GM23338 (cell line): ENCODE data around the gene UNC5C. TPM values are rescaled to one million over a fixed set of nuclear protein-coding genes. Genes with fewer than 3 reads are reported as not detected.

ENCODE experiments used
- ATAC-seq: fragments of 200-7000 bp; cut with Tn5 transposase; 3 replicates; pipeline ENCODE4 v1.9.1; 2020
- DNase-seq: peaks from one replicate; pipeline ENCODE4 v3.0.0-alpha.2; 2015; ENCODE audit warnings: low spot score
- H2AFZ ChIP-seq: fragments of 200-600 bp; sonication (generic); 2 replicates; pipeline ENCODE4 v1.8.0; 2016; ENCODE audit warnings: antibody characterized with exemption, mild to moderate bottlenecking, moderate library complexity
- H3F3A ChIP-seq: fragments of 200-600 bp; sonication (generic); replicated peaks from 2 replicates; pipeline ENCODE4 v1.8.0; 2017; ENCODE audit warnings: antibody characterized with exemption, mixed run types, low read depth
- H3K27ac ChIP-seq: fragments of 200-600 bp; sonication (generic); 2 replicates; pipeline ENCODE4 v1.6.1; 2016; ENCODE audit warnings: low read depth
- H3K27me3 ChIP-seq: fragments of 200-600 bp; sonication (generic); 2 replicates; pipeline ENCODE4 v1.8.0; 2016; ENCODE audit warnings: mild to moderate bottlenecking, mixed run types, moderate library complexity; ENCODE audit not compliant: insufficient read depth
- H3K36me3 ChIP-seq: fragments of 200-600 bp; sonication (generic); 2 replicates; pipeline ENCODE4 v1.8.0; 2016; ENCODE audit warnings: mild to moderate bottlenecking; ENCODE audit not compliant: insufficient read depth
- H3K4me1 ChIP-seq: fragments of 200-600 bp; sonication (generic); 2 replicates; pipeline ENCODE4 v1.8.0; 2016; ENCODE audit warnings: mild to moderate bottlenecking, moderate library complexity; ENCODE audit not compliant: insufficient read depth
- H3K4me2 ChIP-seq: fragments of 200-600 bp; sonication (generic); 2 replicates; pipeline ENCODE4 v1.7.1; 2017; ENCODE audit warnings: mixed run types
- H3K4me3 ChIP-seq: fragments of 200-600 bp; sonication (generic); 2 replicates; pipeline ENCODE4 v1.6.1; 2016; ENCODE audit warnings: mixed run types
- H3K79me2 ChIP-seq: fragments of 200-600 bp; sonication (generic); replicated peaks from 2 replicates; pipeline ENCODE4 v1.8.0; 2017; ENCODE audit warnings: mild to moderate bottlenecking; ENCODE audit not compliant: insufficient read depth
- H3K9me2 ChIP-seq: fragments of 200-600 bp; sonication (generic); 2 replicates; pipeline ENCODE4 v1.8.0; 2017; ENCODE audit not compliant: insufficient read depth
- H4K20me1 ChIP-seq: fragments of 200-600 bp; sonication (generic); replicated peaks from 2 replicates; pipeline ENCODE4 v1.8.0; 2017; ENCODE audit warnings: mild to moderate bottlenecking; ENCODE audit not compliant: insufficient read depth
- H3K27ac Mint-ChIP-seq: 2 replicates; pipeline ENCODE4 v1.8.0; 2020; ENCODE audit warnings: inconsistent platforms, mild to moderate bottlenecking, moderate library complexity, mixed read lengths
- H3K27me3 Mint-ChIP-seq: 3 replicates; pipeline ENCODE4 v1.8.0; 2022; ENCODE audit warnings: low read depth, mild to moderate bottlenecking, moderate library complexity, mixed read lengths, inconsistent platforms; ENCODE audit not compliant: insufficient read depth, poor library complexity
- H3K36me3 Mint-ChIP-seq: 3 replicates; pipeline ENCODE4 v1.8.0; 2021; ENCODE audit warnings: low read depth, mild to moderate bottlenecking, inconsistent platforms, moderate library complexity, mixed read lengths
- H3K4me1 Mint-ChIP-seq: 3 replicates; pipeline ENCODE4 v1.8.0; 2020; ENCODE audit warnings: mild to moderate bottlenecking, inconsistent platforms, mixed read lengths
- H3K4me3 Mint-ChIP-seq: 3 replicates; pipeline ENCODE4 v1.8.0; 2021; ENCODE audit warnings: moderate library complexity, mild to moderate bottlenecking, inconsistent platforms, mixed read lengths
- H3K9me3 Mint-ChIP-seq: 3 replicates; pipeline ENCODE4 v1.8.0; 2020; ENCODE audit warnings: moderate library complexity, mild to moderate bottlenecking, inconsistent platforms, mixed read lengths
- NANOG ChIP-seq: IDR thresholded peaks from 2 replicates; pipeline ENCODE4 v1.6.1; 2016; ENCODE audit warnings: antibody characterized with exemption, borderline replicate concordance
- ZNF114 ChIP-seq: fragments of 250-450 bp; sonication (Bioruptor Pico); IDR thresholded peaks from 2 replicates; pipeline ENCODE4 v1.5.0; 2020; ENCODE audit warnings: mild to moderate bottlenecking, moderate library complexity
- polyA plus RNA-seq: library from polyadenylated mRNA; unstranded; fragments of >200 nt; fragmentation: Nextera tagmentation; extraction: Ambion mirVana; gene quantifications from 2 replicates; pipeline ENCODE4 v1.2.1, GENCODE V29; 2016
- total RNA-seq: library from RNA; depleted of rRNA; stranded (reverse); fragments of >200 nt; shearing (Covaris generic); gene quantifications from 2 replicates; pipeline ENCODE4 v1.2.3, GENCODE V29; 2014
- TF ChIP-seq, protein P1 (sequence below): fragments of 250-450 bp; sonication (Bioruptor Pico); IDR thresholded peaks from 2 replicates; pipeline ENCODE4 v1.5.0; 2020; ENCODE audit warnings: mild to moderate bottlenecking, moderate library complexity
- TF ChIP-seq, protein P2 (sequence below): IDR thresholded peaks from one replicate; pipeline ENCODE4 v1.6.1; 2018; ENCODE audit warnings: antibody characterized with exemption; ENCODE audit not compliant: unreplicated experiment
- TF ChIP-seq, protein P3 (sequence below), 2 experiments: fragments of 200-600 bp in 1 of 2; sonication (generic) in 1 of 2; conservative IDR thresholded peaks; 2 replicates each; pipeline versions ENCODE4 v1.5.1 to v1.6.1; 2016 to 2017; ENCODE audit warnings: antibody characterized with exemption in 2 of 2, low read depth in 2 of 2, mild to moderate bottlenecking in 2 of 2, moderate library complexity in 1 of 2

Gene UNC5C
- total and polyA plus RNA-seq, 2 experiments from 2014 or later = 0.08 to 0.21 TPM

DNA sequence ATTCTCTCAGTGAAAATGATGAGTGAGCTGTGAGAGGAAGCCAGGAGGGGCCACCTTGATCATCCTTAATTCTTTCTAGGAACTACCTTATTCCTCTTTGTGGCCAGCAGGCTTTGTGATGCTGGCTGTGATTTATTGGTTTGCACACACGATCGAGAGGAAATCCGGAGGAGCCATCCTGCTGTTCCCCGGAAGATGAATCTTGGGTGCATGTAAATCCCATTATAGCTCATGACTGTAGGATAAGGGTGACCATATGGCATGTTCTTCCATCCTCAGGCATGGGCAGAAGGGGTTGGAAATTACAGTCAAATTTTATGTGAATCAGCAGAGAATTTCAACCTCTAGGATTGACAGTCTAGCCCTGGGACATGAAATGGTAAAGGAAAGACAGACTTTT is 254.5 kb downstream of the UNC5C start (continued):
- TF ChIP-seq, protein P1, sequence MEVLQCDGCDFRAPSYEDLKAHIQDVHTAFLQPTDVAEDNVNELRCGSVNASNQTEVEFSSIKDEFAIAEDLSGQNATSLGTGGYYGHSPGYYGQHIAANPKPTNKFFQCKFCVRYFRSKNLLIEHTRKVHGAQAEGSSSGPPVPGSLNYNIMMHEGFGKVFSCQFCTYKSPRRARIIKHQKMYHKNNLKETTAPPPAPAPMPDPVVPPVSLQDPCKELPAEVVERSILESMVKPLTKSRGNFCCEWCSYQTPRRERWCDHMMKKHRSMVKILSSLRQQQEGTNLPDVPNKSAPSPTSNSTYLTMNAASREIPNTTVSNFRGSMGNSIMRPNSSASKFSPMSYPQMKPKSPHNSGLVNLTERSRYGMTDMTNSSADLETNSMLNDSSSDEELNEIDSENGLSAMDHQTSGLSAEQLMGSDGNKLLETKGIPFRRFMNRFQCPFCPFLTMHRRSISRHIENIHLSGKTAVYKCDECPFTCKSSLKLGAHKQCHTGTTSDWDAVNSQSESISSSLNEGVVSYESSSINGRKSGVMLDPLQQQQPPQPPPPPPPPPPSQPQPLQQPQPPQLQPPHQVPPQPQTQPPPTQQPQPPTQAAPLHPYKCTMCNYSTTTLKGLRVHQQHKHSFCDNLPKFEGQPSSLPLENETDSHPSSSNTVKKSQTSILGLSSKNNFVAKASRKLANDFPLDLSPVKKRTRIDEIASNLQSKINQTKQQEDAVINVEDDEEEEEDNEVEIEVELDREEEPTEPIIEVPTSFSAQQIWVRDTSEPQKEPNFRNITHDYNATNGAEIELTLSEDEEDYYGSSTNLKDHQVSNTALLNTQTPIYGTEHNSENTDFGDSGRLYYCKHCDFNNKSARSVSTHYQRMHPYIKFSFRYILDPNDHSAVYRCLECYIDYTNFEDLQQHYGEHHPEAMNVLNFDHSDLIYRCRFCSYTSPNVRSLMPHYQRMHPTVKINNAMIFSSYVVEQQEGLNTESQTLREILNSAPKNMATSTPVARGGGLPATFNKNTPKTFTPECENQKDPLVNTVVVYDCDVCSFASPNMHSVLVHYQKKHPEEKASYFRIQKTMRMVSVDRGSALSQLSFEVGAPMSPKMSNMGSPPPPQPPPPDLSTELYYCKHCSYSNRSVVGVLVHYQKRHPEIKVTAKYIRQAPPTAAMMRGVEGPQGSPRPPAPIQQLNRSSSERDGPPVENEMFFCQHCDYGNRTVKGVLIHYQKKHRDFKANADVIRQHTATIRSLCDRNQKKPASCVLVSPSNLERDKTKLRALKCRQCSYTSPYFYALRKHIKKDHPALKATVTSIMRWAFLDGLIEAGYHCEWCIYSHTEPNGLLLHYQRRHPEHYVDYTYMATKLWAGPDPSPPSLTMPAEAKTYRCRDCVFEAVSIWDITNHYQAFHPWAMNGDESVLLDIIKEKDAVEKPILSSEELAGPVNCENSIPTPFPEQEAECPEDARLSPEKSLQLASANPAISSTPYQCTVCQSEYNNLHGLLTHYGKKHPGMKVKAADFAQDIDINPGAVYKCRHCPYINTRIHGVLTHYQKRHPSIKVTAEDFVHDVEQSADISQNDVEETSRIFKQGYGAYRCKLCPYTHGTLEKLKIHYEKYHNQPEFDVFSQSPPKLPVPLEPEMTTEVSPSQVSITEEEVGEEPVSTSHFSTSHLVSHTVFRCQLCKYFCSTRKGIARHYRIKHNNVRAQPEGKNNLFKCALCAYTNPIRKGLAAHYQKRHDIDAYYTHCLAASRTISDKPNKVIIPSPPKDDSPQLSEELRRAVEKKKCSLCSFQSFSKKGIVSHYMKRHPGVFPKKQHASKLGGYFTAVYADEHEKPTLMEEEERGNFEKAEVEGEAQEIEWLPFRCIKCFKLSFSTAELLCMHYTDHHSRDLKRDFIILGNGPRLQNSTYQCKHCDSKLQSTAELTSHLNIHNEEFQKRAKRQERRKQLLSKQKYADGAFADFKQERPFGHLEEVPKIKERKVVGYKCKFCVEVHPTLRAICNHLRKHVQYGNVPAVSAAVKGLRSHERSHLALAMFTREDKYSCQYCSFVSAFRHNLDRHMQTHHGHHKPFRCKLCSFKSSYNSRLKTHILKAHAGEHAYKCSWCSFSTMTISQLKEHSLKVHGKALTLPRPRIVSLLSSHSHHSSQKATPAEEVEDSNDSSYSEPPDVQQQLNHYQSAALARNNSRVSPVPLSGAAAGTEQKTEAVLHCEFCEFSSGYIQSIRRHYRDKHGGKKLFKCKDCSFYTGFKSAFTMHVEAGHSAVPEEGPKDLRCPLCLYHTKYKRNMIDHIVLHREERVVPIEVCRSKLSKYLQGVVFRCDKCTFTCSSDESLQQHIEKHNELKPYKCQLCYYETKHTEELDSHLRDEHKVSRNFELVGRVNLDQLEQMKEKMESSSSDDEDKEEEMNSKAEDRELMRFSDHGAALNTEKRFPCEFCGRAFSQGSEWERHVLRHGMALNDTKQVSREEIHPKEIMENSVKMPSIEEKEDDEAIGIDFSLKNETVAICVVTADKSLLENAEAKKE (CRISPR knock-in tag) = no peak
- TF ChIP-seq, protein P2, sequence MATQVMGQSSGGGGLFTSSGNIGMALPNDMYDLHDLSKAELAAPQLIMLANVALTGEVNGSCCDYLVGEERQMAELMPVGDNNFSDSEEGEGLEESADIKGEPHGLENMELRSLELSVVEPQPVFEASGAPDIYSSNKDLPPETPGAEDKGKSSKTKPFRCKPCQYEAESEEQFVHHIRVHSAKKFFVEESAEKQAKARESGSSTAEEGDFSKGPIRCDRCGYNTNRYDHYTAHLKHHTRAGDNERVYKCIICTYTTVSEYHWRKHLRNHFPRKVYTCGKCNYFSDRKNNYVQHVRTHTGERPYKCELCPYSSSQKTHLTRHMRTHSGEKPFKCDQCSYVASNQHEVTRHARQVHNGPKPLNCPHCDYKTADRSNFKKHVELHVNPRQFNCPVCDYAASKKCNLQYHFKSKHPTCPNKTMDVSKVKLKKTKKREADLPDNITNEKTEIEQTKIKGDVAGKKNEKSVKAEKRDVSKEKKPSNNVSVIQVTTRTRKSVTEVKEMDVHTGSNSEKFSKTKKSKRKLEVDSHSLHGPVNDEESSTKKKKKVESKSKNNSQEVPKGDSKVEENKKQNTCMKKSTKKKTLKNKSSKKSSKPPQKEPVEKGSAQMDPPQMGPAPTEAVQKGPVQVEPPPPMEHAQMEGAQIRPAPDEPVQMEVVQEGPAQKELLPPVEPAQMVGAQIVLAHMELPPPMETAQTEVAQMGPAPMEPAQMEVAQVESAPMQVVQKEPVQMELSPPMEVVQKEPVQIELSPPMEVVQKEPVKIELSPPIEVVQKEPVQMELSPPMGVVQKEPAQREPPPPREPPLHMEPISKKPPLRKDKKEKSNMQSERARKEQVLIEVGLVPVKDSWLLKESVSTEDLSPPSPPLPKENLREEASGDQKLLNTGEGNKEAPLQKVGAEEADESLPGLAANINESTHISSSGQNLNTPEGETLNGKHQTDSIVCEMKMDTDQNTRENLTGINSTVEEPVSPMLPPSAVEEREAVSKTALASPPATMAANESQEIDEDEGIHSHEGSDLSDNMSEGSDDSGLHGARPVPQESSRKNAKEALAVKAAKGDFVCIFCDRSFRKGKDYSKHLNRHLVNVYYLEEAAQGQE = no peak
- no peak for TF ChIP-seq ZNF114 (CRISPR knock-in tag)

DNA sequence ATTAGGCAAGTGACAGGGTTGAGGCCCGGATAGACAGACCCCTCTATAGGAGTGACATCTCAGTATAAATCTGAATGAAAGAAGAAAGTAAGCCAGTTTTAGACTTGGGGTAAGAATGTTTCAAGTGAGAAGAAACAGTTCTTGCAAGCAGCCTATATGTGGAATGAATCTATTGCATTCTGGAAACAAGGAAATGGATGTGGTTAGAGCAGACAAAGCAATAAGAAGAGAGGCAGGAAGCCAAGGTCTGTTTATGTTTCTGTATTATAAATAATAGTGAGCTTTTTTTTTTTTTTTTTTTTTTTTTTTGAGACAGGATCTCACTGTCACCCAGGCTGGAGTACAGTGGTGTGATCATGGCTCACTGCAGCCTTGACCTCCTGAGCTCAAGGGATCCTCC is 255.8 kb downstream of the UNC5C start:
- no peak overlapping the region for H2AFZ ChIP-seq
- Mint-ChIP-seq H3K27me3 (no peaks in the 10 kb centered on the region), H3K27ac (no peak overlapping the region), H3K9me3 (peaks cover 5% of the 10 kb centered on the region), H3K4me1 (no peaks in the 10 kb centered on the region), H3K36me3 (peaks cover 4% of the 10 kb centered on the region; the same call in 2 of the 3 replicates), H3K4me3 (no peak overlapping the region)
- H3K4me3 ChIP-seq = no peak overlapping the region
- DNase-seq (no peak), ATAC-seq (no peak)
- H3K27me3 ChIP-seq = no peaks in the 10 kb centered on the region
- no peaks in the 10 kb centered on the region for H3F3A ChIP-seq
- no peaks in the 10 kb centered on the region for H3K36me3 ChIP-seq
- H4K20me1 ChIP-seq = no peaks in the 10 kb centered on the region
- H3K9me2 ChIP-seq = no peaks in the 10 kb centered on the region
- H3K79me2 ChIP-seq = no peaks in the 10 kb centered on the region
- no peak overlapping the region for H3K4me2 ChIP-seq
- no peaks in the 10 kb centered on the region for H3K4me1 ChIP-seq
- H3K27ac ChIP-seq = no peak overlapping the region
- TF ChIP-seq, protein P2 = no peak
- TF ChIP-seq, protein P3, sequence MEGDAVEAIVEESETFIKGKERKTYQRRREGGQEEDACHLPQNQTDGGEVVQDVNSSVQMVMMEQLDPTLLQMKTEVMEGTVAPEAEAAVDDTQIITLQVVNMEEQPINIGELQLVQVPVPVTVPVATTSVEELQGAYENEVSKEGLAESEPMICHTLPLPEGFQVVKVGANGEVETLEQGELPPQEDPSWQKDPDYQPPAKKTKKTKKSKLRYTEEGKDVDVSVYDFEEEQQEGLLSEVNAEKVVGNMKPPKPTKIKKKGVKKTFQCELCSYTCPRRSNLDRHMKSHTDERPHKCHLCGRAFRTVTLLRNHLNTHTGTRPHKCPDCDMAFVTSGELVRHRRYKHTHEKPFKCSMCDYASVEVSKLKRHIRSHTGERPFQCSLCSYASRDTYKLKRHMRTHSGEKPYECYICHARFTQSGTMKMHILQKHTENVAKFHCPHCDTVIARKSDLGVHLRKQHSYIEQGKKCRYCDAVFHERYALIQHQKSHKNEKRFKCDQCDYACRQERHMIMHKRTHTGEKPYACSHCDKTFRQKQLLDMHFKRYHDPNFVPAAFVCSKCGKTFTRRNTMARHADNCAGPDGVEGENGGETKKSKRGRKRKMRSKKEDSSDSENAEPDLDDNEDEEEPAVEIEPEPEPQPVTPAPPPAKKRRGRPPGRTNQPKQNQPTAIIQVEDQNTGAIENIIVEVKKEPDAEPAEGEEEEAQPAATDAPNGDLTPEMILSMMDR (conservative IDR thresholded peaks at IDR 0.05; ENCODE audit: low read depth in 2 of 2) = no peak
- TF ChIP-seq ZNF114 (CRISPR knock-in tag) (no peak), NANOG (no peak)
